ENCODE data around the gene NDUFA8.
"Not testable (repeated sequence)": the region's sequence is repeated elsewhere in the genome, so short reads cannot be mapped to it uniquely, and the experiment has no call there.

The NDUFA8 gene

GRCh38 chr9:122121391-122121790, 38.2 kb downstream of the NDUFA8 start:
- H3K4me3 ChIP-seq (ENCODE audit: low read depth, low read length), result no peak overlapping the region
- TF ChIP-seq POLR2A (IDR thresholded peaks at IDR 0.05; ENCODE audit: extremely low read depth, insufficient read length) (no peak), MAX (IDR thresholded peaks at IDR 0.05; ENCODE audit: low read depth, low read length) (no peak), MYC (IDR thresholded peaks at IDR 0.05; ENCODE audit: low read depth, low read length) (no peak), CTCF (IDR thresholded peaks at IDR 0.05; ENCODE audit: low read depth, low read length) (no peak)
- DNase-seq (ENCODE audit: low read depth), result no peak

- TF ChIP-seq MAX (IDR thresholded peaks at IDR 0.05; ENCODE audit: low read depth, low read length), result no peak
- TF ChIP-seq CTCF (IDR thresholded peaks at IDR 0.05; ENCODE audit: low read depth, low read length), result no peak
- TF ChIP-seq POLR2A (IDR thresholded peaks at IDR 0.05; ENCODE audit: extremely low read depth, insufficient read length), result no peak
- no peak for TF ChIP-seq MYC (IDR thresholded peaks at IDR 0.05; ENCODE audit: low read depth, low read length)
- no peak overlapping the region for H3K4me3 ChIP-seq (ENCODE audit: low read depth, low read length)
- DNase-seq (ENCODE audit: low read depth), result no peak
These were observed 39.1 kb downstream of the NDUFA8 start for GRCh38 chr9:122120316-122121071.

- TF ChIP-seq POLR2A (IDR thresholded peaks at IDR 0.05; ENCODE audit: extremely low read depth, insufficient read length) (no peak), CTCF (IDR thresholded peaks at IDR 0.05; ENCODE audit: low read depth, low read length) (no peak), MYC (IDR thresholded peaks at IDR 0.05; ENCODE audit: low read depth, low read length) (no peak), MAX (IDR thresholded peaks at IDR 0.05; ENCODE audit: low read depth, low read length) (no peak)
- no peak for DNase-seq (ENCODE audit: low read depth)
- no peak overlapping the region for H3K4me3 ChIP-seq (ENCODE audit: low read depth, low read length)
These were observed 39.9 kb downstream of the NDUFA8 start for GRCh38 chr9:122119721-122120120.

GRCh38 chr9:122119166-122119521, 40.4 kb downstream of the NDUFA8 start:
- no peak for DNase-seq (ENCODE audit: low read depth)
- H3K4me3 ChIP-seq (ENCODE audit: low read depth, low read length), result no peak overlapping the region
- TF ChIP-seq MYC (IDR thresholded peaks at IDR 0.05; ENCODE audit: low read depth, low read length), result no peak
- no peak for TF ChIP-seq POLR2A (IDR thresholded peaks at IDR 0.05; ENCODE audit: extremely low read depth, insufficient read length)
- TF ChIP-seq CTCF (IDR thresholded peaks at IDR 0.05; ENCODE audit: low read depth, low read length), result no peak
- no peak for TF ChIP-seq MAX (IDR thresholded peaks at IDR 0.05; ENCODE audit: low read depth, low read length)

GRCh38 chr9:122118343-122119165, 41.0 kb downstream of the NDUFA8 start:
- H3K4me3 ChIP-seq (ENCODE audit: low read depth, low read length), result no peak overlapping the region
- DNase-seq (ENCODE audit: low read depth), result no peak
- TF ChIP-seq CTCF (IDR thresholded peaks at IDR 0.05; ENCODE audit: low read depth, low read length) (no peak), POLR2A (IDR thresholded peaks at IDR 0.05; ENCODE audit: extremely low read depth, insufficient read length) (no peak), MYC (IDR thresholded peaks at IDR 0.05; ENCODE audit: low read depth, low read length) (no peak), MAX (IDR thresholded peaks at IDR 0.05; ENCODE audit: low read depth, low read length) (no peak)

- DNase-seq (ENCODE audit: low read depth); H3K4me3 ChIP-seq (ENCODE audit: low read depth, low read length): not testable (repeated sequence)
These were observed 42.3 kb downstream of the NDUFA8 start for GRCh38 chr9:122117241-122117640.
